C4-2B (cell line): ENCODE measurements around the gene METTL15.

Experiments
- CTCF ChIP-seq: fragments of 450-650 bp; conservative IDR thresholded peaks from 2 replicates; pipeline ENCODE4 v1.5.1; 2017; ENCODE audit warnings: mild to moderate bottlenecking
- ZFX ChIP-seq: fragments of 450-650 bp; IDR thresholded peaks from 2 replicates; pipeline ENCODE4 v1.6.1; 2017

- no peak for TF ChIP-seq CTCF
- no peak for TF ChIP-seq ZFX
These were observed 770 bp downstream of the METTL15 start for GRCh38 chr11:28108958-28109357.
